Fibroblast of skin of right quadriceps (primary cell): ENCODE measurements around the gene NCOA7.

Experiments used
- DNase-seq: peaks from one replicate; pipeline ENCODE4 v3.0.0-alpha.2; 2013

The NCOA7 gene, protein sequence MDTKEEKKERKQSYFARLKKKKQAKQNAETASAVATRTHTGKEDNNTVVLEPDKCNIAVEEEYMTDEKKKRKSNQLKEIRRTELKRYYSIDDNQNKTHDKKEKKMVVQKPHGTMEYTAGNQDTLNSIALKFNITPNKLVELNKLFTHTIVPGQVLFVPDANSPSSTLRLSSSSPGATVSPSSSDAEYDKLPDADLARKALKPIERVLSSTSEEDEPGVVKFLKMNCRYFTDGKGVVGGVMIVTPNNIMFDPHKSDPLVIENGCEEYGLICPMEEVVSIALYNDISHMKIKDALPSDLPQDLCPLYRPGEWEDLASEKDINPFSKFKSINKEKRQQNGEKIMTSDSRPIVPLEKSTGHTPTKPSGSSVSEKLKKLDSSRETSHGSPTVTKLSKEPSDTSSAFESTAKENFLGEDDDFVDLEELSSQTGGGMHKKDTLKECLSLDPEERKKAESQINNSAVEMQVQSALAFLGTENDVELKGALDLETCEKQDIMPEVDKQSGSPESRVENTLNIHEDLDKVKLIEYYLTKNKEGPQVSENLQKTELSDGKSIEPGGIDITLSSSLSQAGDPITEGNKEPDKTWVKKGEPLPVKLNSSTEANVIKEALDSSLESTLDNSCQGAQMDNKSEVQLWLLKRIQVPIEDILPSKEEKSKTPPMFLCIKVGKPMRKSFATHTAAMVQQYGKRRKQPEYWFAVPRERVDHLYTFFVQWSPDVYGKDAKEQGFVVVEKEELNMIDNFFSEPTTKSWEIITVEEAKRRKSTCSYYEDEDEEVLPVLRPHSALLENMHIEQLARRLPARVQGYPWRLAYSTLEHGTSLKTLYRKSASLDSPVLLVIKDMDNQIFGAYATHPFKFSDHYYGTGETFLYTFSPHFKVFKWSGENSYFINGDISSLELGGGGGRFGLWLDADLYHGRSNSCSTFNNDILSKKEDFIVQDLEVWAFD

DNA sequence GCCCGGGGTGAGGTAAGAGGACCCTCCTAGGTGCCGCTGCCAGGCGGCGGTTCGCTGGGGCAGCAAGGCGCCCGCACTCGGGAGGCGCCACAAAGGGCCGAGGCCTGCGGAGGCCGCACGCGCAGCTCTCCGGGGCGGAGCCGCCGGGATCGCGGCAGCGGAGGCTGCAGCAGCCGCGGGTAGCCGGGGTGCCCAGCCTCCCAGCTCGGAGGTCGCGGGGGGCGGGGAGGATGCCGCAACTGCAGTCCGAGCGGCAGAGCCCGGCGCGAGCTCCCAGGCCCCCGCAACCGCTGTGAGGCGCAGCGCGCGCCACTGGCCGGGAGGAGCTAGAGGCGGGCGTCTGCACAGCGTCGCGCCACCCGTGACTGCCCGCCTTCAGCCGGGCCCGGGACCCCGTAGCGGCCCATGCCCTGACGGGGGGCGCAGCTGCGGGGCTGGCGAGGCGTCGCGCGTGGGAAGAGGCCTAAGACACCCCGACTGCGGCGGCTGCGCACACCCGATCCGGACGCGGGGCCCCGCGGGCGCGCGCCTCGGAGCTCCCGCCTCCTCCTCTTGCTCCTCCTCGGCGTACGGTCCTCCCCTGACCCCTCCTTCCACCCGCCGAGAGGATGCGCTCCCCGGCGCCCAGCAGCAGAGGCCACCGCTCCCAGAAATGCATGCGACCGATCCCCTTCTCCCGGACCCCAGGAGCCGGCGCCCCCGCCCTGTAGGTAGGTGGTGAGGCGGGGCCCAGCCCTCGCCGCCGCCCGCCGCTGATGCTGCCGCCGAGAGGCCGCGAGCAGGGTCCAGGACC, at the start of gene NCOA7:
Gene NCOA7, plus strand, starts transcription at position 603 of the 793 bp plus-strand sequence. CDS start 24,395 bp downstream, outside the sequence.
- peak; percentile 70 for DNase-seq

DNA sequence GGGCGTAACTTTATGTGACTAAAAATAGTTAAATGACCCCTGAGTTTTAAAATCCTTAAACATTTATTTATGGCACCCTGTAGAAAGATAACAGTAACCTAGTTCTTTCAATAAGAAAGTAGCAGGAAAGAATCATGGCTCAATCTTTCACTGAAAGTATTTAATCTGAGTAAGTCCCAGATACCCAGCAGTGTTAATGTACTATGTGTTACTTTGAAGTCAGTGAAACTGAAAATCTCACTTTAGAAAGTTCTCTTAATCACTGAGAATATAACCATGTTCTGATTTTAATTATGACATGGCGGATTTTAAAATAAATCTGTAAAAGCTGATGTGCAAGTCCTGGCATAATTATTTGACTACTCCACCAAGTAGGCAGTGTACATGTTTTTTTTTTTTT, 49.4 kb upstream of the NCOA7 start:
- no peak for DNase-seq

DNA sequence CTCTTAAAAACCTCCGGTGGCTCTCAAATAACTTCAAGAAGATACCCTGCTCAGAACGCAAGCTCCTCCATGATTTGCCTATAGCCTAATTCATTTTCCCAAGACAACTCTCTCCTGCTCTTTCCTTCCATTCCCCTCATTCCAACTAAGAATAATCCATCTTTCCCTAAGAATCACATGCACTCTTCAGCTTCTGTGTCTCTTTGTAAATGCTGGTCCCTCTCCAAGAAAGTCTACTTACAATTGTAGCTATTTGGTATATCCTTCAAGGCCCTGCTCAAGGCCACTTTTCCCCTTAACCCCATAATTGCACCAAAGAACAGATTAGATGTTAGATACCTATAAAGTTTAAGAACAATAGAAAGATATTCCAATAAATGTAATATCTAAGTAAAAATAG, 48.7 kb upstream of the NCOA7 start:
- no peak for DNase-seq

DNA sequence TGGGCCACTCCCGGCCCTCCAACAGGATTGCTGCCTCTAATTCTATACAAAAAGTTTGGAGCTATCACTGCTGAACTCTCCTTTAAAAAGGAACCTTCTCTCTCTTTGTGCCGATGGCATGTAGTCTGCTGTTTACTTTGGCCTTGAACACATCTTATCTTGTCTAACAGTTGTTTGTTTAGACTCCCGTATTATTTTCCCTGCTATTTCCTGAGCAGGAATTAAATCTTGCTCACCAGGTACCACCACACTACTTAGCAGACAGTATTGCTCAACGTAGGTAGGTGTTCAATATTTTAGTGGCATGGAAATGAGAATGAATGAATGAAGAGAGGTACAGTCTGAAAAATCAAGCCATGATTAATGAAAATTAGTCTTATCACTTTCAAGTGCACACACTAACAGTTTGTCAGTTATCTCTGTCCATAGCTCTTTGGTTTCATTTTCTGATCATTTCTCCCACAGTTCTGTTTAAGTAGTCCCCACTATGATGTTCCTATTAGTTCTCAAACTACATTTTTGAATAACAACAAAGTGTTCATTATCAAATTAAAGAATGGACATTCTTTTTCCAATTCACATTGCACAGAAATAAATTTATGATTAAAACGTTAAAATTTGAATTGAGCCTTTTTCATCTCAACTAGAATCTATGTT, 48.2 kb upstream of the NCOA7 start:
- no peak for DNase-seq

DNA sequence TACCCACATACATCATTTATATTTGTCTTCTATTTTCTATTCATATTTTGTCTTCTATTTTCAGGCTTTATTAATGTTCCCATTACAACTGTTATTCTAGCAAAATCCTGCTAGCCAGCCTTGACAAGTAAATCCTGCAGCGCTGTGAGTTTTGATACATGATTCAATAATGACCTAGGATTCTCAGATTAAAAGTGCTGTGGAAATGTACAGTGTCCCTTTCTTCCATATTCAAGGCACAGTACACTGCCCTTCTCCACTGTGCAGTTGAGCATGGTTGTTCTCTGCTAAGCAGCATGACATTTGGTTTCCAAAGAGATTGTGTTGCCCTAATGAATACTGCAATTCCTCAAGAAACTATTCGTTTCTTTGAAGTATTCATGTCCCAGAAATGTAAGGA, 47.2 kb upstream of the NCOA7 start:
- DNase-seq: no peak

DNA sequence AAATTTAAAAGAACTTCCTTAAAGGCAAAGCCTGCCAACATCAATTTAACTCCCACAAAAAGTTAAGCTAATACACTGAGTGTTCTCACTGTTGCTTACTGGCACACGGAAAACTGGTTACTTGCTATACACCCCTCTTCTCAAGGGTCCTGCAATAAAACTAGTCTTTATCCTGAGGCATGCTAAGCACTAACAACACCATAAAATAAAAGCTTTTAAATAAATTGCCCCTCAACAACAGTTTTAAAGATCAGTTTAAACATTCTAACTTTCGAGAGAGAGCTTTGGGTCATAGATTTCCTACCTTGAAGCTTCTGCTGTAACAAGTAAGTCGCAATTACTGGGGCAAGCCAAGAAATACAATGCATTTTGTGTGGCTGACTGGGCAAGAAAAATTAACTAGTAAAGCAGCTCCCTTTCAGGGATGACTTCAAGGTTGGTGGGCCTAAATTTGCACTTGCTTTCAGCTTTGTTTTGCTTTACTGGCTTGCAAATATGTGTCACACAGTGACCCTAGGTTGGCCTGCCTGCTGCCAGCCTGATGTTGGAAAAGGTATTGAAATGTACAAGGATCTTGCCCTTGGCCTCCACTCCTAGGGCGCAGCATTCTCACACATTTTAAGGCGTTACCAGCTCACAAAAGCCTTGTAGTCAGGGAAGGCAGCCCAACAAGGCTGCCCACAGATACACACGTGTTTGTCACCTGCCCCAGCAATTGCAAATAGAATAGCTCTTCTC, 45.3 kb upstream of the NCOA7 start:
- no peak for DNase-seq

DNA sequence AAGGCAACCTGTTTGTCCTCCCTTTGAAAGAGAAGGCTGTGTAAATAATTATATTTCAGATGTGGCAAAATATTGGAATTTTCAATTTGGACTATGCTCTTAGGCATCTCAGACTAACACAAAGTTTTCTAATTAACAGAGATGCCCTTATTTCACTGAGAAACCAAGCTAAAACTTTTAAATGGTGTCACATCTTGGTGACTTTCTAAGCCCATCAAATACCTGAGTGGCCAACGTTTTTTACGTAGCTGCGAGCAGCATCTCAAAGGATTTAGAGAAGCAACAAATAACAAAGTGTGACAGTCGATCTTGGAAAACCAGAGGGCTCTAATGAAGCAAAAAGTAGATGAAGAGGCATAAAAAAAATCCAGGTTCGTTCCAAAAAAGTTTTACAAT, 44.7 kb upstream of the NCOA7 start:
- DNase-seq: no peak

DNA sequence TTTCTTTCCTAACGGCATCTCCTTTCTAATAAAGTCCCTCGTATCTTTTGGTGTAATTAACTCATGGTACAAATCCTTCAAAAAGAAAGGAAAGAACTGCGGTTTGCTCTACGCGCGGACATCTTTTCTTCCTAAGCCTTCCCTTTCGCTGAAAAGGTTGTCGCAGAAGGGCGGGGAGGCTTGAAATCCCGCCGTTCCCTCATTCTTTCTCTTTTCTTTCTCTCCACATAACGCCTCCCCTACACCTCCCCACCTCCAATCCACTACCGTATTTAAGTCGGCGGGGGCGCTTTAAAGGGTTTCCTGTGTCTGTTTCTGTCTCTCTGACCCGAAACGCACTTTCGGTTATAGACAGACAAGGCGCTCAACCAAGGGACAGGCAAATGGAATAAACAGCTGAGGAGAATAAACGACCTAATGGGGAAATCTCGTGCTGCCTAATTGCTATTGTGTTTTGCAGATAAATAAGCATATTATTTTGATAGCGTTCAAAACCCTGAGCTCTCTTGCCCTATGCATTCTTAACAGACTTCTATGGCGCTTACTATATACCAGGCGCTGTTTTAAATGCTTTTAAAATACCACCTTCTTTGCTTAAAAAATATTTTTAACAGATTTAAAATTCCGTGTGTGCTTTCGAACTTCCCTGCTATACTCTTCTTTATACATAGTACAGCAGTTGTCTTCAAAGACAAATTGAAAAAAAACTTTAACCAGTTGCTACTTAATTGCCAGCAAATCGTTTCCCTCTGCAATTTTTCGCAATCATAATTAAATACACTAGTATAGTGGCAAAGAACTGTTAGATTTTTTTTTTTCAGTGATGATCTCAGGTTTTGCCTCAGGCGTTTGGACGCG, 43.8 kb upstream of the NCOA7 start:
- DNase-seq: peak; percentile 32

DNA sequence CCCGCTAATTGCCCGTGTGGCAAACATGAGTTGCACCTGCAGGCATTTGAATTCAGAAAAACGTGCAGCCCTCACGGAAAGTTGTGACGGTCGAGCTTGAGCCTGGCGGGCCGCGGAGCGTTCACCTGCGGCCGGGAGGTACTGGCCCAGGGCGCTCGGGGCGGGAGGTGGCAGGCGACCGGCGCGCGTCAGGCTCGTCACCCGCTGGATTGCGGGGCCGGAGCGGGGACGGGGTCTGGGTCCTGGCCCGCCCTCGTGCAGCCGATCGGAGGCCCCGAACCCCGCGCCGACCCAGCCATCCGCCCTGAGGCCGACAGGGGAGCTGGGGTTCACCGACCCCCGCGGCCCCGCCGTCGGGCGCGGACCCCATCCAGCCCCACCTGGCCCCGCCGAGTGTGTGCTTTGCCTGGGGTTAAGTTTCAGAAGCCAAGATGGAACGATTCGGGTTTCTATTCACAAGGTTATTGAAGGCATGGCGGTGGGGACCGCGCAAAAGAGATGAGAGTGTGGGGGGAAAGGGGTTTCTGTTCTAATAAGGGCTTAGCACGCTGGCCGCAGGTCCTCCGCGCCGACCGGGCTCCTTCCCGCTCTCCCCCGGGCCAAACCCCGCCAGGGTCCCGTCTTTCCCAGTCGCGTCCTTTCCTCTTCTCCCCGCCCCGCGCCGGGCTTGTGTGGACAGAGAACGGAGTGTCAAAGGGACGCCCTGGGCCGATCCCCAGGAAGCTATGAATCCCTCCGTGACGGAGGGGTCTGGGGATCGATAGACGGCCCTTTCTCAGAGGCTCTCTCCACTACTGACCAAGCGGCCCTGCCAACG, 43.0 kb upstream of the NCOA7 start:
- DNase-seq: no peak

DNA sequence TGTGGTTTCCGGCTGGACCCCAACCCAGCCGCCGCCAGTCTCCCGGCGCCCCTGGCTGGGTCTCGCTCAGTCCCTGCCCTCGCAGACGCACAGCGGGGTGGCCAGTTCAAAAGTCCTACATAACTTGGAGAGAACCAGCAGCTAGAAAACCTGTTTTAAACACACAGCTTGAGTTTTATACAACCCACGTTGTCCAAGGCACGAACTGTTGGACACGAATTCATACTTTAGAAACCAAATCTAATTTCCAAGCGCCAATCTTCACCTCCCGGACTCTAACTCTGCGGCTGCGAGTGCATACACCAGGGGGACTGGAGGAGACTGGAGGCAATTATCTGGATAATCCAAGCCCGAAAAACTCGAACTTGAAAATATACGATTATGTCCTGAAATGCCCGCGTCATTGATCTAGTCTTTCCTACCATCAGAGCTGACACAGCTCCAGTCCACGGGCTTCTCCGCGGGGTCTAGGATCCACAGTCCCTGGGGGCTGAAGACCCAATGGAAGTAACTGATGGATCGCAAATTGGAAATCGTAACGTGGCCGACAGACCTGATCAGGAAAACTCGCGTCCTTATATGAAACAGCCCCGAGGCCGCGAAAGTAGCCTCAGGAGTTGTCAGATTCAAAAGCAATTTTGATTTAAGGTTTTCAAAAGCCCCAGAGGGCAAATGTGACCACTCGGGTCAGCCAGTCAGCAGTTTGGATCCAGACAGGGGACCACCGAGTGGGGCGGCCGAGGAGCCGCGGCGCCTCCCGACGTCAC, 42.2 kb upstream of the NCOA7 start:
- DNase-seq: no peak

DNA sequence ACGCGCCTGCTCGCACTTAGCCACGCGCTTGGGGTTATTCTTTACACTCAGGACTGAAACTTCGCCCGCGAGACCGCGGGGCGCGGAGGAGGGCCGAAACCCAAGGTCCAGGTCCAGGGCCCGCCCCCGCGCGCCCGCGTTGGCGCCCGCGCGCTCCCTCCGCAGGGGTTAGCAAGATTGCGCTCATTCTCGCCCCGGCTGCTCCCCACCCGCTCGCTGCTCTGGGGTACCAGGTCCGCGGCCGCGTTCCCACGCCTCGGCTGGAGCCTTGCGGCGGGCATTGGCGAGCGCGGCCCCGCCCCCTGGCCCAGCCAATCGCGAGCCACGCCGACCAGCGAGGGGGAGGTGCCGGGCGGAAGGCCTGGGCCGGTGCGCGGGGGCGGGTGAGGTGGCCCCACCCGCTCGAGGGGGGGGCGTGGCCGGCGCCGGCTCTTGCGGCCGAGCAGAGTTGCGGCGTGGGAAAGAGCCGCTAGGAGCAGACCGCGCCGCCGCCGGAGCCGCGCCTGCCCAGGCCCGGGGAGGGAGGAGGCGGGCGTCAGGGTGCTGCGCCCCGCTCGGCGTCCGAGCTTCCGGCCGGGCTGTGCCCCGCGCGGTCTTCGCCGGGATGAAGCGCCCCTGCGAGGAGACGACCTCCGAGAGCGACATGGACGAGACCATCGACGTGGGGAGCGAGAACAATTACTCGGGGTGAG, 41.4 kb upstream of the NCOA7 start, which contains the start of gene HEY2:
Gene HEY2, plus strand, starts transcription at position 460 of the 692 bp plus-strand sequence. Its CDS starts 145 bp downstream, at position 605.
- DNase-seq: peak; percentile 83

DNA sequence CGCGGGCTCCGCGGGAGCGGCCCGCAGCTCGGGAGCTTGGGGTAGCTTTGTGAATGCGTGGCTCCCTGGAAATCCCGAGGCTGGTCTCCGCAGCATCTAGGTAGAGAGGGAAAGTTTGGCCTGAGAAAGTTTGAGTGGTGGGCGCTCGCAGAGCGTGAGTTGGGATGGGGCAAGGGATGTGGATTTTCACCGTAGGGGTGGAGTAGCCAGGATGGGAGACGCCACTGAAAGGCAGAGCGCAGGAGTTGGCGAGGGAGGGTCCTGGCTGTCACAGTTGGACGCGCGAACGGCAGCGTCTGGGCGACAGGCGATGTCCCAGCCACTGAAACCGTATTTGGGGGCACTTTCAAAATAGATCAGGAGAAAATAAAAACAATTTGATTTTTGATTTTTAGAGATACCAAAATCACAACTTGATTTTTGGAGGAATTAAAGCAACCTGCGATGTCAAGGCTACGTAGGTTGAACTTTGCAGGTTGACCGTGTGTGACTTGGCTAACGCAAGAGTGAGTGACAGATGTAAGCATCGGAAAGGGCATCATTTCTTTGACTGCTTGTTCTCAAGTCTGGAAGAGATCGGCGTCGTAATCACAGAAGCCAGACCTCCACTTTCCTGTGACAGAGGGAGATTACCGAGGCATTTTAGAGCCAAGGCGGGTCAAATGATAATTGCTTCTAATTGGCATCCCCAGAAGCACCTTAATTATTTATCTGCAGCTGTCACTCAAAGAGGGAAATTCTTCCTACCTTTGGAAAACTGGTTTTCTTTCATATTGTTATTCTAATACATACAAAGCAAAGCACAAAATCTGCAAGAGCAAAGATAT, 40.7 kb upstream of the NCOA7 start:
- no peak for DNase-seq

DNA sequence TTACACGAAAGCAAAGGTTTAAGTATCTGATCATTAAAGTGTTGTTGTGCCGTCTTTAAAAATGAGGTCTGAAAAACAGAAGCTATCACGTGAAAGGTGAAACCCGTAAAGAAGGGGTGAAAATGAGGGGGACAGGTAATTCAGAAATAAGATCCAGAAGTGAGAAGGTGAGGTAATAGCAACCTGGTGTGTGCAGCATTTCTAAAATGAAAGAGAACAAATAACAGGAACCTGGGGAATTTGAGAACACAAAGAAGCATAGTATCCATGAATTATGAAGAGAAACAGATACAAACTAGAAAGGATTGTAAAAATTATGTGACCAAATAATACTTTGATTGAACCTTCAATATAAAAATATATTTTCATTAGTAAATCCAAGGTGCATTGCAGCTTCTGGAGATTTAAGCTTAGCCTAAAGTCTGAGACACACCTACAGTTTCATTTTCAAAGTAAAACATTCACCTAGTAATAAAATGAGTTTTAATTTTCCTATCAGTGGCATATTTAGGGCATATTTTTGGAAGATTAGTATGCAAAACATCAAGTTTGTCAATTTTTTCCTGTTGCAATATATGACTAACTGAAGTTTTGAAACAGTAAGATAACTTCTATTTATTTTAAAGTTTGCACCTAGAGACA, 39.9 kb upstream of the NCOA7 start:
- DNase-seq: no peak

DNA sequence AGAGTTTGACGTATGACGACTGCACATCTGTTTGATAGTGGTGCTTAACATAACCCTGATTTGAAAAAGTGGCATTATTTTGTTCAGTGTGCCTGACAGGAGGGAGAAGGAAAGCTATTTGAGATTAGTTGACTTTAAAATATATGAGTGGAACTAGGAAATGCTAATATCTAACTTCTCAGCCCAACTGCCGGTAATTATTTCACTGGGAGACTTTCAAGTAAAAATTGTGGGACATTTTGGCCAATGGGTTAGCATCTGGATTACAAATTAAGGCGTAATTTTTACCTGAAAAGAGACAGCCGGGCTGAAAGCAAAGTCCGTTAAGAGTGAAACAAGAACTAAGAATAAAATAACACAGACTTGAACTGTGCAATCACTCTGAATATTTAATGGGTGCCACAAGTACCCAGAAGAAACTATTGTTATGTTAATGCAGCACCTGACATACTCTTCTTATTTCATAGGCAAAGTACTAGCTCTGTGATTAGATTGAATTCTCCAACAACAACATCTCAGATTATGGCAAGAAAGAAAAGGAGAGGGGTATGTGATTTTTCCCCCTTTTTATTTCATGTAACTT, 39.3 kb upstream of the NCOA7 start:
- DNase-seq: no peak

DNA sequence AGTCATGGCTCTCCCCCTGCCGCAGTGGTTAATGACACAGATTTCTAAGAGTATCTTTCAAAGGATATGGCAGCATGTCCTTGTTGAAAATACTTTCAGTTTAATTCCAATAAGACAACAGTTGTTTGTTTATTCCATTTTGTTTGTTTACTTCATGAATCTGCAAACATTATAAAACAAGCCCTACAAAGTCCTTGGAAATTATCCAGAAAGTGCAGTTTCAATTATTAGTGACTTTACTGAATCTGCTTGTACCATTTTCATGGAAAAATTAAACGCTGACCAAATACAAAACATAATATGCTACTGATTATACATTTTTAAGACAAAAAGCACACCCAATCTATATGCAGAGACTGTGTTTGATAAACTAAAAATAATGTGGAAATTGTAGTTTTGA, 38.0 kb upstream of the NCOA7 start:
- DNase-seq: no peak

DNA sequence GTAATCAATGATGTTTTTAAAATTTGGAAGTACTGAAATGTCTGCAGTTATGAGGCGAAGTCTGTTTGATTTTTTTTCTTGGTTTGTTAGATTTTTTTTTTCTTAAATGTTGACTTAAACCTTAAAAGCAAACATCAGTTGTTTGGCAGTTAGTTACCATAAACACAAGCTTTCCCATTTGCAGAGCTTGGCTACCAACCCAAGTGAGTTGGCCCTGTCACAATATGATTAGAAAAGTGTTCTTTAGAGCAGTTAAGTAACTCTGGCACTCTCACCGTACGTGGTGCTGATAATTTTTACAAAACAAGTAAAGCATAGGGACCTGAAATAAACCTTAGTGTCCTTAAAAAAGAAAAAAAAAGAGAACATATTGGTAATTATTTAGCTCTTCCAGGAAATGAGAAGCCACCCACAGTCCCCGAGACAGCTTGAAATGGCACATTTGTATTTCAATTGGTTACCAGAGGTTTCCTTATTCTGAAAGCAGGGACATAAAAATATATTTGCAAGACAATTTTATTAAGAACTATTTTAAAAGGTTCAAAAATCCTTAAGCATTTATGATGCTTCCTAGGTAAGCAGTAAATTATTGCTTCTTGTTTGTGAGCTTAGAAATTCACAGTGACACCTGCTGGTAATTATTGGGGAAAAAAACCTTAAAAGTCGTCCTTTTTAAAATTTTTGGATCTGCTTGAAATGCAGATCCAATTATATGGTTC, 37.4 kb upstream of the NCOA7 start:
- peak; percentile 21 for DNase-seq
